C4-2B (cell line): ENCODE results near the gene PATL1.

ENCODE experiments used
- CTCF ChIP-seq: fragments of 450-650 bp; conservative IDR thresholded peaks from 2 replicates; pipeline ENCODE4 v1.5.1; 2017; ENCODE audit warnings: mild to moderate bottlenecking
- ZFX ChIP-seq: fragments of 450-650 bp; IDR thresholded peaks from 2 replicates; pipeline ENCODE4 v1.6.1; 2017

DNA sequence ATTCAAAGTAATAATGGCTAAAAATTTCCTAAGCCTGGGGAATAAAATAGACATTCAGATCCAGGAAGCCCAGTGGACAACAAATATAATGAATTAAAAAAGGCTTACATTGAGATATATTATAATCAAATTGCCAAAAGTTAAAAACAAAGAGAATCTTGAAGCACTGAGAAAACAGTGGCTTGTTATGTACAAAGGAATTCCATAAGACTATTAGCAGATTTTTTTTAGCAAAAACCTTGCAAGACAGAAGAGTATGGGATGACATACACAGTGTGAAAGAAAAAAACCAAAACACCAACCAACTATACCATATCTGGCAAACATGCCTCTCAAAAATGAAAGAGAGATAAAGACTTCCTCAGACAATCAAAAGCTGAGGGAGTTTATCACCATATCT, 24.1 kb upstream of the PATL1 start:
- TF ChIP-seq CTCF = no peak
- no peak for TF ChIP-seq ZFX
